ENCODE measurements around the gene RIMKLA. TPM values are rescaled to one million over a fixed set of nuclear protein-coding genes. Genes with fewer than 3 reads are reported as not detected.

Gene RIMKLA
- total RNA-seq, 1 donor, result not detected

DNA sequence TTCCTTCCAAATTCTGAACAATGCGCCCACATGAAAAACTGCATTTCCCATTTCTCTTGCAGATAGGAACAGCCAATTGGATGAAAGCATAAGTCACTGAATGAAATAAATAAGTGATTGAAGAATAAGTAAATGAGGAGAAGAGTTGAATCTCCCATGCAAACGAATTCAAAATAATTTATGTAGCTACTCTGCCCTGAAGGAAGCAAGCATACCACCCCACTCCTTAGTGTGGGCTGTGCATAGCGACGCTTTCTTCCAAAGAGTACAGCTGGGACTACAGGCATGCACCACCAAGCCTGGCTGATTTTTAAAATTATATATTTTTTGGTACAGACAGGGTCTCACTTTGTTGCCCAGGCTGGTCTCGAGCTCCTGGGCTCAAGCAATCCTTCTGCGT lies 16.5 kb upstream of the RIMKLA start:
- no peaks in the 10 kb centered on the region for H4K20me1 ChIP-seq (ENCODE audit: insufficient read depth, low read length)
- H2AFZ ChIP-seq (ENCODE audit: low read length), result no peak overlapping the region
- H3K4me2 ChIP-seq (ENCODE audit: insufficient read depth, low read length), result no peak overlapping the region
- no peaks in the 10 kb centered on the region for H3K9me3 ChIP-seq (ENCODE audit: low read depth, low read length)
- peaks cover 4% of the 10 kb centered on the region for H3K27me3 ChIP-seq (ENCODE audit: insufficient read depth, low read length)
- DNase-seq (ENCODE audit: insufficient read length, low spot score, missing footprints), result no peak
- H3K36me3 ChIP-seq (ENCODE audit: insufficient read depth, low read length), result no peaks in the 10 kb centered on the region
- TF ChIP-seq, protein P1, sequence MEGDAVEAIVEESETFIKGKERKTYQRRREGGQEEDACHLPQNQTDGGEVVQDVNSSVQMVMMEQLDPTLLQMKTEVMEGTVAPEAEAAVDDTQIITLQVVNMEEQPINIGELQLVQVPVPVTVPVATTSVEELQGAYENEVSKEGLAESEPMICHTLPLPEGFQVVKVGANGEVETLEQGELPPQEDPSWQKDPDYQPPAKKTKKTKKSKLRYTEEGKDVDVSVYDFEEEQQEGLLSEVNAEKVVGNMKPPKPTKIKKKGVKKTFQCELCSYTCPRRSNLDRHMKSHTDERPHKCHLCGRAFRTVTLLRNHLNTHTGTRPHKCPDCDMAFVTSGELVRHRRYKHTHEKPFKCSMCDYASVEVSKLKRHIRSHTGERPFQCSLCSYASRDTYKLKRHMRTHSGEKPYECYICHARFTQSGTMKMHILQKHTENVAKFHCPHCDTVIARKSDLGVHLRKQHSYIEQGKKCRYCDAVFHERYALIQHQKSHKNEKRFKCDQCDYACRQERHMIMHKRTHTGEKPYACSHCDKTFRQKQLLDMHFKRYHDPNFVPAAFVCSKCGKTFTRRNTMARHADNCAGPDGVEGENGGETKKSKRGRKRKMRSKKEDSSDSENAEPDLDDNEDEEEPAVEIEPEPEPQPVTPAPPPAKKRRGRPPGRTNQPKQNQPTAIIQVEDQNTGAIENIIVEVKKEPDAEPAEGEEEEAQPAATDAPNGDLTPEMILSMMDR (IDR thresholded peaks at IDR 0.05; ENCODE audit: extremely low read depth, low read depth, low read length), result no peak
- H3K4me1 ChIP-seq (ENCODE audit: insufficient read depth, low read length), result no peaks in the 10 kb centered on the region
- no peak overlapping the region for H3K4me3 ChIP-seq (ENCODE audit: insufficient read depth, low read length)
- H3K27ac ChIP-seq (ENCODE audit: low read depth, low read length), result no peak overlapping the region
- H3K79me2 ChIP-seq (ENCODE audit: insufficient read depth, low read length), result no peaks in the 10 kb centered on the region

DNA sequence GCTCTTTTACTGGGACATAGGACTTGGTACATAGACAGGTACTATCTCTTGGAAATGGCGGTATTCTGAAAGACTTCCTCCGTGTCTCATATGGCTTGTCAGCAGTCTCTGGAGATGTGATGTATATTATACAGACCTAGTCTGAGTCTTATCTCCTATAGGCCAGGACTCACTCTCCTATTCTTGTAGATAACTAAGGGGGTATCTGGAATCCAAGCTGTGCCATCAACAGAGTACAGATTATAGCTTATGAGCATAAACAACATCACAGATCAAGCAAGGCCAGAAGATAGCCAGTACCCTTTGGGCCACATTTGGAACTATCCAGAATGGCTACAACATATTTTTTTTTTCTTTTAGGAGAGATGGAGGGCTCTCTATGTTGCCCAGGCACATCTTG lies 16.1 kb upstream of the RIMKLA start:
- no peaks in the 10 kb centered on the region for H4K20me1 ChIP-seq (ENCODE audit: insufficient read depth, low read length)
- no peaks in the 10 kb centered on the region for H3K79me2 ChIP-seq (ENCODE audit: insufficient read depth, low read length)

DNA sequence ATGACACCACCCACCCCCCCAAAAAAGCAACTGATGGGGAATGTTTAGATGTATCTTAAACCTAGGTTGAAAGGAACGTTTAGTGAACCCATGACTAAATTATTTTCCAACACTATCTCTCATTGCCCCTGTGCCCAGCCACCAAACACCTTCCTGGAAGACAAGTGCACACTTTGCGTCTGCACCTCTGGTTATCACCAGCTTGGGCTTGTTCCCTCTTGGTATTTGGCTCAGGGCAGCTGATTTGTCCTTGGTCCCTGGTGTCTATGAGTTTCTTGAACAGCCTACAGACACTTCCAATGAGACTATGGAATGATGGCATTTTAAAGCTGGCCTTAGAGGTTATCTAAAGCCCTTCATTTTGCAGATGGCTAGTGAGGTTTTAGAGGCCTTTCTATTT lies 15.5 kb upstream of the RIMKLA start:
- Histone ChIP-seq H3K4me3 (ENCODE audit: insufficient read depth, low read length) (no peak overlapping the region), H3K79me2 (ENCODE audit: insufficient read depth, low read length) (no peaks in the 10 kb centered on the region)
- TF ChIP-seq, protein P1 (IDR thresholded peaks at IDR 0.05; ENCODE audit: extremely low read depth, low read depth, low read length), result no peak

More for the DNA sequence above, 16.1 kb upstream of the RIMKLA start:
- Histone ChIP-seq H2AFZ (ENCODE audit: low read length) (no peak overlapping the region), H3K4me3 (ENCODE audit: insufficient read depth, low read length) (no peak overlapping the region), H3K27me3 (ENCODE audit: insufficient read depth, low read length) (peaks cover 6% of the 10 kb centered on the region), H3K36me3 (ENCODE audit: insufficient read depth, low read length) (no peaks in the 10 kb centered on the region), H3K4me2 (ENCODE audit: insufficient read depth, low read length) (no peak overlapping the region), H3K9me3 (ENCODE audit: low read depth, low read length) (no peaks in the 10 kb centered on the region), H3K27ac (ENCODE audit: low read depth, low read length) (no peak overlapping the region), H3K4me1 (ENCODE audit: insufficient read depth, low read length) (no peaks in the 10 kb centered on the region)
- TF ChIP-seq, protein P1 (IDR thresholded peaks at IDR 0.05; ENCODE audit: extremely low read depth, low read depth, low read length), result no peak
- no peak for DNase-seq (ENCODE audit: insufficient read length, low spot score, missing footprints)

DNA sequence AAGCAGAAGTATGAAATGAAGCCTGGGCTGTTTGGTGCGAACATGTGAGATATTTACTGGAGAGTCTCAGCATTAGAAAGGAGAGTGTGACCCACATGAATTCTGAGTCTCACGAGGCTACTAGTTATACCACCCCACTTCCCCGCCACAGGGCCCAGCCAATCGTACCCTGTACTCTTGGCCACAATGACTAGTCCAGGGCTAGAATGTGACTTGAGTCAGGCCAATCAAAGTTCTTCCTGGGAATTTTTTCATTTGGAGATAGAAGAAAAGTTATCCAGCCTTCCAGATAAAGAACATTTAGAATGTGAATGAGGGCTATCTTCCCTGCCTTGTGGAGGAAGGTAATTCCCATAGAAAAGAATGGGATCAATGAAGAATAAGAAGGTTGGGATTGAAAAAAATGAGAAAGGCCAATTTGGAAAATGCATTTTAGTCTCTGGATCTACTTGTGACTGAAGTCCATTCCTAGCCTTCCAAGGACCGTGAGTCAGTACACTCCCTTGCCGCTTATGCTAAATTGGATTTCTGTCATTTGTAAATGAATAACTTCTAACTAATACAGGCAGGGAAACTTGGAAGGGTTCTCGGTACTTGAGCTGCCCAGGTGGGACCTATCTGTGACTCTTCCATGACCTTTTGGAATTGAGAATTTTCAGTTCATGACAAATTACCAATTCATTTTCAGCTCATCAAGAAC lies 12.3 kb upstream of the RIMKLA start:
- Histone ChIP-seq H3K79me2 (ENCODE audit: insufficient read depth, low read length) (no peaks in the 10 kb centered on the region), H3K4me3 (ENCODE audit: insufficient read depth, low read length) (no peak overlapping the region), H3K4me1 (ENCODE audit: insufficient read depth, low read length) (no peaks in the 10 kb centered on the region), H3K27ac (ENCODE audit: low read depth, low read length) (no peak overlapping the region), H3K27me3 (ENCODE audit: insufficient read depth, low read length) (peaks cover 7% of the 10 kb centered on the region), H4K20me1 (ENCODE audit: insufficient read depth, low read length) (no peaks in the 10 kb centered on the region), H3K4me2 (ENCODE audit: insufficient read depth, low read length) (no peak overlapping the region), H3K9me3 (ENCODE audit: low read depth, low read length) (no peaks in the 10 kb centered on the region), H2AFZ (ENCODE audit: low read length) (no peak overlapping the region), H3K36me3 (ENCODE audit: insufficient read depth, low read length) (no peaks in the 10 kb centered on the region)
- DNase-seq (ENCODE audit: insufficient read length, low spot score, missing footprints), result no peak
- TF ChIP-seq, protein P1 (IDR thresholded peaks at IDR 0.05; ENCODE audit: extremely low read depth, low read depth, low read length), result no peak

More for the DNA sequence above, 15.5 kb upstream of the RIMKLA start:
- Histone ChIP-seq H3K4me1 (ENCODE audit: insufficient read depth, low read length) (no peaks in the 10 kb centered on the region), H3K36me3 (ENCODE audit: insufficient read depth, low read length) (no peaks in the 10 kb centered on the region), H3K9me3 (ENCODE audit: low read depth, low read length) (no peaks in the 10 kb centered on the region), H3K27me3 (ENCODE audit: insufficient read depth, low read length) (peaks cover 7% of the 10 kb centered on the region), H3K27ac (ENCODE audit: low read depth, low read length) (no peak overlapping the region), H2AFZ (ENCODE audit: low read length) (no peak overlapping the region), H3K4me2 (ENCODE audit: insufficient read depth, low read length) (no peak overlapping the region), H4K20me1 (ENCODE audit: insufficient read depth, low read length) (no peaks in the 10 kb centered on the region)
- no peak for DNase-seq (ENCODE audit: insufficient read length, low spot score, missing footprints)
